Activated CD8-positive, alpha-beta T cell treated with anti-CD3 and anti-CD28 coated beads for 36 hours (primary cell): ENCODE data around the gene UNC80. TPM values are rescaled to one million over a fixed set of nuclear protein-coding genes. Genes with fewer than 3 reads are reported as not detected.

Experiments
- ATAC-seq: fragments of 200-7000 bp; cut with Tn5 transposase; one replicate; pipeline ENCODE4 v1.10.0; 2021; ENCODE audit warnings: mild to moderate bottlenecking, moderate library complexity
- CTCF ChIA-PET: fragments of 350-600 bp; sonication (Branson Sonifier 250); formaldehyde crosslinking; loops from one replicate; lab custom pipeline; 2021; ENCODE audit warnings: antibody characterized with exemption; lab: Charles Lee
- POLR2A ChIA-PET: fragments of 350-600 bp; sonication (Branson Sonifier 250); formaldehyde crosslinking; loops from one replicate; lab custom pipeline; 2021; ENCODE audit warnings: antibody characterized with exemption; lab: Charles Lee
- DNase-seq: peaks from one replicate; pipeline ENCODE4 v3.0.0-alpha.2; 2020
- H3K27ac Mint-ChIP-seq: one replicate; pipeline ENCODE4 v1.8.0; 2021; ENCODE audit warnings: mild to moderate bottlenecking, mixed read lengths
- H3K27me3 Mint-ChIP-seq: one replicate; pipeline ENCODE4 v1.8.0; 2021; ENCODE audit warnings: mixed read lengths
- H3K36me3 Mint-ChIP-seq: one replicate; pipeline ENCODE4 v1.8.0; 2021; ENCODE audit warnings: low read depth, mixed read lengths
- H3K4me1 Mint-ChIP-seq: one replicate; pipeline ENCODE4 v1.8.0; 2021; ENCODE audit warnings: low read depth, mixed read lengths
- H3K4me3 Mint-ChIP-seq: one replicate; pipeline ENCODE4 v1.8.0; 2021; ENCODE audit warnings: mild to moderate bottlenecking, moderate library complexity, mixed read lengths
- H3K9me3 Mint-ChIP-seq: one replicate; pipeline ENCODE4 v1.8.0; 2021; ENCODE audit warnings: mixed read lengths
- CTCF ChIP-seq: fragments of 200-600 bp; IDR thresholded peaks from one replicate; pipeline ENCODE4 v1.8.0; 2022; ENCODE audit warnings: antibody characterized with exemption, mild to moderate bottlenecking
- intact Hi-C: fragments of 100-400 bp; cut with micrococcal nuclease; formaldehyde crosslinking; loops from one replicate; pipeline ENCODE4 v1.10.0; 2022
- total RNA-seq, 2 experiments: library from RNA; stranded (reverse); gene quantifications; one replicate each; pipeline ENCODE4 v1.2.3, GENCODE V29; 2021

Gene UNC80
- total RNA-seq, 2 experiments from 2014 or later: not detected

GRCh38 chr2:209938906-209939305 is 167.3 kb downstream of the UNC80 start:
- no peaks in the 10 kb centered on the region for H3K36me3 Mint-ChIP-seq

GRCh38 chr2:209940936-209941335 is 169.3 kb downstream of the UNC80 start:
- Mint-ChIP-seq H3K9me3 (peaks cover 4% of the 10 kb centered on the region), H3K27me3 (peaks cover 3% of the 10 kb centered on the region), H3K27ac (no peak overlapping the region), H3K4me3 (no peak overlapping the region), H3K36me3 (no peaks in the 10 kb centered on the region), H3K4me1 (no peaks in the 10 kb centered on the region)
- intact Hi-C loops: no loop called here
- TF ChIP-seq CTCF: no peak
- no peak for ATAC-seq
- CTCF ChIA-PET: no interaction called here
- POLR2A ChIA-PET: interaction anchor here (0.7 kb wide), 1 partner anchor 169 kb away, joined by 3 read pairs; no protein-coding TSS in a partner anchor
- DNase-seq: no peak

More at GRCh38 chr2:209938906-209939305, 167.3 kb downstream of the UNC80 start:
- DNase-seq (no peak), ATAC-seq (no peak)
- CTCF ChIA-PET: no interaction called here
- intact Hi-C loops: no loop called here
- H3K27ac Mint-ChIP-seq: no peak overlapping the region
- H3K9me3 Mint-ChIP-seq: no peaks in the 10 kb centered on the region
- POLR2A ChIA-PET: no interaction called here
- H3K4me3 Mint-ChIP-seq: no peak overlapping the region
- no peak for TF ChIP-seq CTCF
- H3K27me3 Mint-ChIP-seq: peaks cover 3% of the 10 kb centered on the region
- no peaks in the 10 kb centered on the region for H3K4me1 Mint-ChIP-seq

GRCh38 chr2:209942426-209942825 is 170.8 kb downstream of the UNC80 start:
- ChIA-PET POLR2A (no interaction called here), CTCF (interaction anchor here (1.5 kb wide), 1 partner anchor 16 kb away, joined by 3 read pairs; no protein-coding TSS in a partner anchor)
- Mint-ChIP-seq H3K27ac (no peak overlapping the region), H3K4me1 (no peaks in the 10 kb centered on the region), H3K4me3 (no peak overlapping the region), H3K36me3 (no peaks in the 10 kb centered on the region), H3K9me3 (peaks cover 4% of the 10 kb centered on the region), H3K27me3 (peaks cover 6% of the 10 kb centered on the region)
- intact Hi-C loops: no loop called here
- ATAC-seq (no peak), DNase-seq (no peak)
- TF ChIP-seq CTCF: no peak

GRCh38 chr2:209942936-209943605 is 171.4 kb downstream of the UNC80 start:
- TF ChIP-seq CTCF: no peak
- Mint-ChIP-seq H3K27ac (no peak overlapping the region), H3K27me3 (peaks cover 6% of the 10 kb centered on the region), H3K36me3 (no peaks in the 10 kb centered on the region), H3K9me3 (peaks cover 4% of the 10 kb centered on the region), H3K4me1 (no peaks in the 10 kb centered on the region), H3K4me3 (no peak overlapping the region)
- intact Hi-C loops: no loop called here
- CTCF ChIA-PET: interaction anchor here (0.9 to 1.5 kb wide), 4 partner anchors 16 to 609 kb away, joined by 3 to 4 read pairs (median 4); no protein-coding TSS in a partner anchor
- POLR2A ChIA-PET: no interaction called here
- no peak for ATAC-seq
- no peak for DNase-seq

GRCh38 chr2:209943776-209944175 is 172.1 kb downstream of the UNC80 start:
- no peak overlapping the region for H3K27ac Mint-ChIP-seq
- ChIA-PET POLR2A (no interaction called here), CTCF (interaction anchor here (0.8 to 1.5 kb wide), 5 partner anchors 15 to 610 kb away, joined by 3 to 4 read pairs (median 3); no protein-coding TSS in a partner anchor)
- no peak for TF ChIP-seq CTCF
- no peaks in the 10 kb centered on the region for H3K4me1 Mint-ChIP-seq
- H3K27me3 Mint-ChIP-seq: peaks cover 3% of the 10 kb centered on the region
- no peaks in the 10 kb centered on the region for H3K36me3 Mint-ChIP-seq
- peaks cover 4% of the 10 kb centered on the region for H3K9me3 Mint-ChIP-seq
- H3K4me3 Mint-ChIP-seq: no peak overlapping the region
- ATAC-seq (no peak), DNase-seq (no peak)
- intact Hi-C loops: no loop called here
